ENCODE results near the gene NUBP2. TPM values are rescaled to one million over a fixed set of nuclear protein-coding genes. Genes with fewer than 3 reads are reported as not detected.
"Not testable (repeated sequence)": the region's sequence is repeated elsewhere in the genome, so short reads cannot be mapped to it uniquely, and the experiment has no call there.

The NUBP2 gene
- total RNA-seq, 2 donors from 2014 or later = 29.4 to 34.4 TPM

DNA sequence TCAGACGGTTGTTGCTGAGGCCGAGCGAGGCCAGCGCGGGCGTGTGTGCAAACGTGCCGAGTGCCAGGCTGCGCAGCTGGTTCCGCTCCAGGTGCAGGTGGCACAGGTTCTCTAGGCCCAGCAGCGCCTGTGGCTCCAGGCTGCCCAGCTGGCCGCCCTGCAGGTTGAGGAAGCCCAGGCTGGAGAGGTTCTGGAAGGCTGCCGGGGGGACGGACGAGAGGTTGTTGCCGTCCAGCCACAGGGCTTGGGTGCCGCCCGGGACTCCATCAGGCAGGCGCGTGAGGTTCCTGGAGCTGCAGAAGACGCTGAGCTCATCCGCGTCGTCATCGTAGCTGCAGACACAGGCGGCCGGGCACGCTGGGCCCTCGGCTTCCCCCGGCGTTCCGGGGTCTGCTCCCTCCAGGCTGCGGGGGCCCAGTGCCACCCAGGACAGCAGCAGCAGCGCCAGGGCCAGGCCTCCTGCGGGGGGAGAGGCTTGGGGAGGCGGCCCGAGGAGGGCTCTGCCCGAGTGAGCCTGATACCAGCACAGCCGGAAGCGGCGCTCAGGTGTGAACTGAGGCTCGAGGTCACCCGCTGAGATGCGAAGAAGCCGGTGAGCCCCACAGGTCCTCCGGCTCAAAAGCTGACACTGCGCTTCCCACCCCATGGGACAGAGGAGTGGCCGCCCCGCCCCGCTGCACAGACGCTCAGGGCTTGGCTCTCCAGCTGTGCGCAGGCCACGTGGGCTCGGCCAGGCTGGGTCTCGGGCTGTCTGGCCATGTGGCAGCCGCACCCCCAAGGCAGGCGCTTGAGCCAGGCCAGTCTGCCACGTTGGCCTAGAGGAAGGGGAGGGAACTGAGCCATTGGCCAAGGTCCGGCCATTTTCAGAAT is 9.4 kb downstream of the NUBP2 start:
- DNase-seq (peak in 1 of 2 donors; percentile 20), ATAC-seq (peak; percentile 63)
- intact Hi-C loops (cut with DNase I, micrococcal nuclease) = no loop called here

DNA sequence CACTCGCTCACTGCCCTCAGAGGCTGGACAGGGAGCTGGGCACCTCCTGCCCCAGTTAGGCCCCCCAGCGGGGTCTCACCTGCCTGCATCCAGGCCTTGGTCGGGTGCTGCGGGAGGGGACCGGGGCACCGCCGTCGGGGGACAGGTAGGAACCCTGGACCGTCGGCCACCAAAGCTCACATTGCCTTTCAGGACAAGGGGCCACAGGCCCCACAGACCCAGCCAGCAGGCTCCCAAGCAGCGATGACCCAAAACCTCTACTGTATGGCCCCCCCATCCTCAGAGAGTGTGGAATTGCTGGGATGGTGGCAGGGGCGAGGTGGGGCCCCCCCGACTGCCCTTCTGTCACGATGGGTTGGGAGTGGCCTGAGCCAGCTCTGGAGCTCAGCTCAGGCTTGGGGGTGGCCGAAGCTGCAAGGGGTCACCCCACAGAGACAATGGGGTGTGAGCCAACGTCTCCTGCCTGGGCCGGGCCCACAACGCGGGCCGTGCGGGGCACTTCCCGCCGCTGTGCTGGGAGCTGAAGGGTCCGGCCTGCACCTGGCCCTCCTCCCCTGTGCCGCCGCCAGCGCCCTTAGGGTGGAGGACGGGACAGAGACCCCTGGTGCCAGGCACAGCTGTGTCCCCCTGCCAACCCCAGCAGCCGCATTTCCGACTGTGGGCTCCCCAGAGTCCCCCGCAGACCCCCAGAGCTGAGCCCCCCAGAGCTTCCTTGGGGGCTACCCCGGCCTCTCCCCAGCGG is 10.2 kb downstream of the NUBP2 start:
- intact Hi-C loops (cut with DNase I, micrococcal nuclease) = no loop called here
- DNase-seq (peak in 1 of 2 donors; percentile 20), ATAC-seq (no peak)

- intact Hi-C loops (cut with DNase I, micrococcal nuclease) = no loop called here
- DNase-seq = no peak
- ATAC-seq = peak; percentile 56
These were observed 10.9 kb downstream of the NUBP2 start, which contains the start of gene IGFALS for GRCh38 chr16:1793578-1794220. Gene IGFALS, minus strand, starts transcription at chr16:1793705. Its CDS starts 53 bp downstream, at chr16:1793652.

DNA sequence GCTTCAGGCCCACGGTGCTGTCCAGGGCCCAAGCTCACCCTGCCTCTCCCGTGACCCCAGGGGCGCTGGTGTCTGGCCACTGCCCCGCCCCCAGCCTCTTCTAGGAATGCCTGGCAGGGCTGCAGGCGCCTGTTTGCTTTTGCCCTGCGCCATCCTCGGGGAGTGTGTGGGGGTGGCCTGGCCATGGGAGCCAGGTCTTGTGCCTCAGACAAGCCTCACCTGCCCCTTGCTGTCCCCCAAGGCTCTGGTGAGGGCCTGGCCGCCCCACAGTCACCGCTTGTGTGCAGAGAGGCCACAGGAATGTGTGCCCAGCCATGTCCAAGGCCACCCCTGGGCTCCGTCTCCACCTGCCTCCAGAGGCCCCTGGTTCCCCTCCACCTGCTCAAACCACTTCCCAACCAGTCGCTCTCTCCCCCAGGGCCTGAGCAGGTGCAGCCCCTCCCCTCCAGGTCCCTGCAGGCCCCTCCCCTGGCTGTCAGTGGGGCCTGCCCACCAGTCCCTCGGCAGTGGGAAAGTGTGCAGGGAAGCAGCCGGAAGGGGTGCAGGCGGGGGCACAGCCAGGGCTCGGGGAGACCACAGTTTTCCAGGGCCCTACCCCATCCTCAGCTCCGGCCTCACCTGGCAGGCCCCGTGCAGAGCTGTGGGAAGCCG is 11.6 kb downstream of the NUBP2 start:
- DNase-seq = peak in 1 of 2 donors; percentile 17
- intact Hi-C loops (cut with DNase I, micrococcal nuclease) = no loop called here
- peak; percentile 16 for ATAC-seq

GRCh38 chr16:1794908-1795666 is 12.3 kb downstream of the NUBP2 start:
- ATAC-seq (no peak), DNase-seq (no peak)
- intact Hi-C loops (cut with DNase I, micrococcal nuclease) = no loop called here

GRCh38 chr16:1799263-1799662 is 16.5 kb downstream of the NUBP2 start:
- intact Hi-C loops (cut with DNase I, micrococcal nuclease); DNase-seq: not testable (repeated sequence)

DNA sequence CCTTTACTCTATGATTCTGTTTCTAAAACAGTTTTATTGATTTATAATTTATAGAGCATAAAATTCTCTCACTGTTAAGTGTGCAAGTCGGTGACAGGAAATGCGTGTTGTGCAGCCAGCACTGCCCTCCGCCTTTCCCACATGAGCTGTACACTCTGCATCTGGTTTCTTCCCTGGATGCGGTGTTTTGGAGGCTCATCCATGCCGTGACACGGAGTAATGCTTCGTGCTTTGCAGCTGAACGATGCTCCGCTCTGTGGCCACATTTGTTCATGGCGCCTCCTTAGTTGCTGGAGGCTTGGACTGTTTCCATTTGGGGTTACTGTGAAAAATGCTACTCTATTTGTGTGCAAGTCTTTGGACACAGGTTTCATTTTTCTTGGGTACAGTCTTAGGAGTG is 17.9 kb downstream of the NUBP2 start:
- DNase-seq = no peak

More at GRCh38 chr16:1799263-1799662, 16.5 kb downstream of the NUBP2 start:
- ATAC-seq = not testable (repeated sequence)

DNA sequence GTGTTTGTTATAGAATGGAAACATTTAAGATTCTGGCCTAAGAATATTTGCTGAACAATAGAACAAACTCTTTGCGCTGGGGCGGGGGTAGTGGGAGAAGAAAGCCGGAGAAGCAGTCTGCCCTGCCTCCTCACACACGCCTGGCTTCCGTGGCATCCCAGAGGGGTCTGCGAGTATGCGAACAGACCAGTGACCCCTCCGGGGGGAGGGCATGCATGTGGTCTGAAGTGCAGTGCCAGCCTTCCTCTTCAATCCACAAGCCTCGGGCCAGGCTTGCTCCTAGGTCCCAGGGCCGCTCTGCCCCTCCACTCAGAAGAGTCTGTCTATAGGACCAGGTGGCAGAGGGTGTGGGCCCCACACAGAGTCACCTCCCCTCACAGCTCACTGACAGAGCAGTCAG is 24.9 kb downstream of the NUBP2 start:
- ATAC-seq = no peak
- DNase-seq = no peak
- intact Hi-C loops (cut with DNase I, micrococcal nuclease) = no loop called here

More for the DNA sequence above, 17.9 kb downstream of the NUBP2 start:
- no peak for ATAC-seq
- intact Hi-C loops (cut with DNase I, micrococcal nuclease) = no loop called here

DNA sequence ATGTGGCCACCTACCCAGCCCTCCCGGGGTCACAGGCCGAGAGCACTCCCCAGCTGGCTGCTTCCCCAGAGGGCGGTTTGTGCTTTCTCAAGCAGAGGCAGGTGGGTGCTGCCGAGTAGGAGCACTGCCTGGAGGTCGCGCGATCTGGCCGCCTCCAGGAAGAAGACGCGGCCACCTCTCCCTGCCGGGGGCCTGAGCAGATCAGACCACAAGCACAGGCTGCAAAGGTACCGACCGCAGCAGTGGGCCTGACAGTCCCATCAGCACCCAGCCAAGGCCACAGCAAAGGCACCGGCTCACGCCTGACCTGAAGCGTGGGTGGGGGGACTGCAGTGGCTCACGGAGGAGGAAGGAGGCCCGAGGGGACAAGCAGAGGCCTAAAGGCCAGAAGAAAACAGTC is 25.9 kb downstream of the NUBP2 start:
- intact Hi-C loops (cut with DNase I, micrococcal nuclease) = no loop called here

GRCh38 chr16:1809281-1809801 is 26.6 kb downstream of the NUBP2 start:
- intact Hi-C loops (cut with DNase I, micrococcal nuclease) = no loop called here
- peak; percentile 69 for ATAC-seq

More for the DNA sequence above, 25.9 kb downstream of the NUBP2 start:
- DNase-seq (no peak), ATAC-seq (no peak)

GRCh38 chr16:1810106-1810505 is 27.3 kb downstream of the NUBP2 start:
- DNase-seq (no peak), ATAC-seq (no peak)
- intact Hi-C loops (cut with DNase I, micrococcal nuclease) = no loop called here

More at GRCh38 chr16:1809281-1809801, 26.6 kb downstream of the NUBP2 start:
- DNase-seq = peak in 1 of 2 donors; percentile 44

DNA sequence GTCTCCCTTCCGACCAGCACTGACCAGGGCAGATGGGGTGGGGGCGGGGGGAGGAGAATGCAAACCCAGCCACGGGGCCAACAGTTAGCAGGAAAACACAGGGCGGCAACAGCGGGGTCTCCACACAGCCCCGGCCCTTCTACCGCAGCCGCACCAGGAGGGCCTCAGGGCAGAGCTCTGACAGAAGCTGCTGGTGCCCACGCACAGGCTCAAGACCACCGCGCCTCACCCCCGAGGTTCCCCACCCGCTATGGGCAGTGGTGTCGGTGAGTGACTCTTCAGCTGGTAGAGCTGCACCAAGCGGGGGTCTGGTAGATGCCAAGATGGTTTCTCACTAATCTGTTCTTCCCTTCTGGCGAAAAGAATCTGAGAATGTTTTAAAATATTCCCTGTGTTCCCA is 27.8 kb downstream of the NUBP2 start:
- DNase-seq (no peak), ATAC-seq (no peak)
- intact Hi-C loops (cut with DNase I, micrococcal nuclease) = no loop called here

- intact Hi-C loops (cut with DNase I, micrococcal nuclease) = no loop called here
- DNase-seq = peak in 1 of 2 donors; percentile 79
- ATAC-seq = peak; percentile 97
These were observed 30.0 kb downstream of the NUBP2 start for GRCh38 chr16:1812732-1813163.

DNA sequence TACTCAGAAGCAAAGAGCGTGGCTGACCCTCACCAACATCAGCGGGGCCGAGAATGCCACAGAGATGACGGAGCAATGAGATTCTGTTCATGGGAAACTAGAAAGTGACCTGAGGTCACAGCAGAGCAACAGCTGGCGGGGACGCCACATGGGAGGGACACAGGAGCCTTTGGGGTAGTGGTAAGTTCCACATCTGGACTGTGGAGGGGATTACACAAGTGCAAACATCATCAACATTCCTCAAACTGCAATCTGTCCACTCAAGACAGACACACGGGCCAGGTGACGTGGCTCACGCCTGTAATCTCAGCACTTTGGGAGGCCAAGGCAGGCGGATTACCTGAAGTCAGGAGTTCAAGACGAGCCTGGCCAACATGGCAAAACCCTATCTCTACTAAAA is 32.7 kb downstream of the NUBP2 start:
- no peak for ATAC-seq
- intact Hi-C loops (cut with DNase I, micrococcal nuclease) = no loop called here

GRCh38 chr16:1816396-1817275 is 33.9 kb downstream of the NUBP2 start:
- intact Hi-C loops (cut with DNase I, micrococcal nuclease) = no loop called here
- DNase-seq = no peak
- ATAC-seq = no peak

More for the DNA sequence above, 32.7 kb downstream of the NUBP2 start:
- DNase-seq = no peak

DNA sequence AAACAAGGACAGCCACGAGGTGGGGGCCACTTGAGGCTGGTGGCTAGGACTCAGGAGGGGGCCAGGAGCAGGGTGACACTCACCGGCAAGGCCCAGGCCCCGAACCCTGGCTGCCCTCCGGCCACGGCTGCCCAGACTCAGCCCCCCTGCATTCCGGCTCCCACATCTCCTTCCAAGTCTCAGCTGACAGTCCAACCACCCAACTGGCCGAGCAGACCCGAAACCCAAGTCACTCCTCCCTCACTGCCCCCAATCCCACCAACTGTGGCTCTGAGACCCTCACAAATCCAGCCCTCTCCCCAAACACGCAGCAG is 34.5 kb downstream of the NUBP2 start:
- no peak for ATAC-seq
- no peak for DNase-seq
- intact Hi-C loops (cut with DNase I, micrococcal nuclease) = no loop called here

- ATAC-seq (no peak), DNase-seq (no peak)
- intact Hi-C loops (cut with DNase I, micrococcal nuclease) = no loop called here
These were observed 35.0 kb downstream of the NUBP2 start for GRCh38 chr16:1817716-1818115.
